Sigmoid colon (tissue), 4 donors: Measurements from ENCODE around the gene GDF10.

Experiments
- CTCF ChIP-seq, 4 experiments: fragments of 450-650 bp in 3 of 4; fragments of 200-600 bp in 1 of 4; IDR thresholded peaks; one replicate each; pipeline ENCODE4 v1.5.1; 2016 to 2019; ENCODE audit warnings: antibody characterized with exemption in 4 of 4, mild to moderate bottlenecking in 3 of 4, moderate library complexity in 2 of 4
- EP300 ChIP-seq, 4 donors: sonication (generic); formaldehyde crosslinking; IDR thresholded peaks; one replicate each; pipeline ENCODE4 v1.6.1; 2017; ENCODE audit warnings: antibody characterized with exemption in 4 of 4
- POLR2AphosphoS5 ChIP-seq, 4 donors: sonication (generic); formaldehyde crosslinking; IDR thresholded peaks; one replicate each; pipeline ENCODE4 v1.6.1; 2017; ENCODE audit warnings: antibody characterized with exemption in 4 of 4

DNA sequence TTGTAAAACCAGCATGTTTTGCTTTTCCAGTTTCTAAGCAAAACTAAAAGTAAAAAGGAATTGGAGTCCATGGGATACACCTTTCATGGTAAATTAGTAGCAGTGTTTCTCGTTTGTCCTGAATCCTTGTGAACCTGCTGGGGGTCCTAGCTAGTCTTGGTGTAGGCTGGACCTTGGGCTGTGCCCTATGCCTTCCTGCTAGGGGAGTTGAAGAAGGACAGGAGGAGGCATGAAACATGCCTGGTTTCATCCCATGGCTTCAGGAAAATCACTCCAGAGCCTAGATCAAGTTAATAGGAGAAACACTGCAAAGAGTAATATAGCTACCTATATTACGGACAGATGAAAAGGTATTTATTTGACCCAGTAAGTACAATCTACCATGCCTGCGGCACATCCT lies 41.1 kb upstream of the GDF10 start:
- no peak for TF ChIP-seq EP300 (IDR thresholded peaks at IDR 0.05)
- TF ChIP-seq CTCF (IDR thresholded peaks at IDR 0.05): no peak
- no peak for TF ChIP-seq POLR2AphosphoS5 (IDR thresholded peaks at IDR 0.05)
